SK-N-SH (cell line): Measurements from ENCODE around the gene FOXP2. TPM values are rescaled to one million over a fixed set of nuclear protein-coding genes. Genes with fewer than 3 reads are reported as not detected.

Source experiments
- CTCF ChIA-PET: fragments of 300-600, 350-600 bp; formaldehyde crosslinking; extraction: SDS; loops from one replicate; lab custom pipeline; 2021; lab: Yijun Ruan, JAX
- POLR2A ChIA-PET: fragments of 350-600 bp; sonication (Branson Sonifier 250); formaldehyde crosslinking; extraction: SDS; loops from one replicate; lab custom pipeline; 2020; ENCODE audit warnings: antibody characterized with exemption, inconsistent platforms; lab: Yijun Ruan, JAX
- DNase-seq: peaks from one replicate; pipeline ENCODE4 v3.0.0; 2012
- H2AFZ ChIP-seq: fragments of 200-600 bp; sonication (generic); 2 replicates; pipeline ENCODE4 v1.8.1; 2016; ENCODE audit warnings: antibody characterized with exemption, mild to moderate bottlenecking, low read depth
- H3F3A ChIP-seq: fragments of 200-600 bp; sonication (generic); replicated peaks from 2 replicates; pipeline ENCODE3; 2016; ENCODE audit warnings: antibody characterized with exemption, mild to moderate bottlenecking; ENCODE audit not compliant: insufficient read depth
- H3K27ac ChIP-seq, 2 experiments: fragments of 200-500 bp in 1 of 2; fragments of 200-600 bp in 1 of 2; sonication (Bioruptor generic) in 1 of 2; sonication (generic), shearing (Covaris generic) in 1 of 2; 2 replicates each; pipeline versions ENCODE4 v1.5.1 to v1.6.1; 2014 to 2016; ENCODE audit warnings: low read depth in 2 of 2, inconsistent platforms in 1 of 2, low read length in 1 of 2, mild to moderate bottlenecking in 1 of 2, mixed read lengths in 1 of 2
- H3K27me3 ChIP-seq: fragments of 200-600 bp; sonication (generic), shearing (Covaris generic); 2 replicates; pipeline ENCODE4 v1.6.1; 2016; ENCODE audit warnings: mixed run types; ENCODE audit not compliant: insufficient read depth
- H3K36me3 ChIP-seq, 2 experiments: fragments of 200-500 bp in 1 of 2; fragments of 200-600 bp in 1 of 2; sonication (Bioruptor generic) in 1 of 2; sonication (generic) in 1 of 2; replicated peaks in 1 of 2; 2 replicates each; pipeline versions ENCODE3 to v1.5.1; 2014 to 2016; ENCODE audit warnings: low read length in 1 of 2, mild to moderate bottlenecking in 1 of 2; ENCODE audit not compliant: insufficient read depth in 2 of 2, control insufficient read depth in 1 of 2
- H3K4me1 ChIP-seq, 2 experiments: fragments of 200-500 bp in 1 of 2; fragments of 200-600 bp in 1 of 2; sonication (Bioruptor generic) in 1 of 2; sonication (generic), shearing (Covaris generic) in 1 of 2; 2 replicates each; pipeline versions ENCODE4 v1.5.1 to v1.6.1; 2014 to 2016; ENCODE audit warnings: low read depth in 1 of 2, low read length in 1 of 2, mixed run types in 1 of 2; ENCODE audit not compliant: insufficient read depth in 2 of 2, control insufficient read depth in 1 of 2
- H3K4me2 ChIP-seq: fragments of 200-600 bp; sonication (generic), shearing (Covaris generic); 2 replicates; pipeline ENCODE4 v1.6.1; 2017; ENCODE audit warnings: mixed run types
- H3K4me3 ChIP-seq, 2 experiments: fragments of 200-500 bp in 1 of 2; fragments of 200-600 bp in 1 of 2; sonication (Bioruptor generic) in 1 of 2; sonication (generic), shearing (Covaris generic) in 1 of 2; 2 replicates each; pipeline versions ENCODE4 v1.5.1 to v1.8.1; 2014 to 2016; ENCODE audit warnings: low read depth in 2 of 2, inconsistent platforms in 1 of 2, low read length in 1 of 2, mild to moderate bottlenecking in 1 of 2, mixed read lengths in 1 of 2, moderate library complexity in 1 of 2
- H3K79me2 ChIP-seq: fragments of 200-600 bp; sonication (generic); 2 replicates; pipeline ENCODE4 v1.8.1; 2017; ENCODE audit warnings: mild to moderate bottlenecking; ENCODE audit not compliant: insufficient read depth
- H3K9ac ChIP-seq: fragments of 200-600 bp; sonication (generic); 2 replicates; pipeline ENCODE4 v1.6.1; 2017; ENCODE audit warnings: mixed run types
- H3K9me2 ChIP-seq: fragments of 200-600 bp; sonication (generic); 2 replicates; pipeline ENCODE4 v1.6.1; 2017; ENCODE audit warnings: mixed run types
- H3K9me3 ChIP-seq: fragments of 200-600 bp; sonication (generic); 2 replicates; pipeline ENCODE4 v1.6.1; 2017; ENCODE audit warnings: mixed run types, mild to moderate bottlenecking, moderate library complexity
- H4K20me1 ChIP-seq: fragments of 200-600 bp; sonication (generic); 2 replicates; pipeline ENCODE4 v1.6.1; 2017; ENCODE audit warnings: mild to moderate bottlenecking, mixed run types; ENCODE audit not compliant: insufficient read depth
- ELF1 ChIP-seq: IDR thresholded peaks from 2 replicates; pipeline ENCODE4 v1.4.0; 2012
- EZH2phosphoT487 ChIP-seq: fragments of 200-600 bp; sonication (generic); IDR thresholded peaks from 2 replicates; pipeline ENCODE4 v1.6.1; 2017; ENCODE audit warnings: low read depth, mixed run types, mild to moderate bottlenecking, antibody characterized with exemption, moderate library complexity, borderline replicate concordance
- FOSL2 ChIP-seq: IDR thresholded peaks from 2 replicates; pipeline ENCODE4 v1.4.0; 2012; ENCODE audit warnings: low read depth, mild to moderate bottlenecking, moderate library complexity, borderline replicate concordance
- FOXJ3 ChIP-seq: sonication (generic); formaldehyde crosslinking; IDR thresholded peaks from 2 replicates; pipeline ENCODE4 v1.5.1; 2020; ENCODE audit warnings: mild to moderate bottlenecking, missing genetic modification reagents
- GABPA ChIP-seq: IDR thresholded peaks from 2 replicates; pipeline ENCODE4 v1.4.0; 2012; ENCODE audit warnings: low read depth, mild to moderate bottlenecking
- MEF2A ChIP-seq: IDR thresholded peaks from 2 replicates; pipeline ENCODE4 v1.4.0; 2012; ENCODE audit warnings: low read depth, borderline replicate concordance
- NRF1 ChIP-seq: IDR thresholded peaks from 2 replicates; pipeline ENCODE4 v1.6.1; 2012; ENCODE audit warnings: low read depth, mild to moderate bottlenecking, low read length
- RAD21 ChIP-seq: IDR thresholded peaks from 2 replicates; pipeline ENCODE4 v1.6.1; 2012; ENCODE audit warnings: mild to moderate bottlenecking, low read length
- REST ChIP-seq: IDR thresholded peaks from 2 replicates; pipeline ENCODE4 v1.6.1; 2012; ENCODE audit warnings: mild to moderate bottlenecking, low read depth, low read length, moderate library complexity
- RFX5 ChIP-seq: IDR thresholded peaks from 2 replicates; pipeline ENCODE4 v1.6.1; 2012; ENCODE audit warnings: mild to moderate bottlenecking, improper control_type of control experiment, low read length
- SIN3A ChIP-seq: IDR thresholded peaks from 2 replicates; pipeline ENCODE4 v1.6.1; 2012; ENCODE audit warnings: low read depth, mild to moderate bottlenecking, low read length, moderate library complexity, borderline replicate concordance
- TAF1 ChIP-seq: IDR thresholded peaks from 2 replicates; pipeline ENCODE4 v1.6.1; 2012; ENCODE audit warnings: low read depth, mild to moderate bottlenecking, low read length, moderate library complexity, borderline replicate concordance
- TCF12 ChIP-seq: IDR thresholded peaks from 2 replicates; pipeline ENCODE4 v1.4.0; 2012
- YY1 ChIP-seq: IDR thresholded peaks from 2 replicates; pipeline ENCODE4 v1.4.0; 2012; ENCODE audit warnings: low read depth, mild to moderate bottlenecking
- WGBS: methylation state at CpG from one replicate; pipeline ENCODE4 v1.1.6; 2017; ENCODE audit warnings: low lambda C conversion rate; 5-methylcytosine and 5-hydroxymethylcytosine counted together
- polyA plus RNA-seq, 3 experiments: library from polyadenylated mRNA; depleted of rRNA; stranded (reverse); fragments of >200 nt; gene quantifications; 2 replicates each; pipeline ENCODE4 v1.2.3, GENCODE V29; 2012
- TF ChIP-seq, protein P1 (sequence below): IDR thresholded peaks from 2 replicates; pipeline ENCODE4 v1.4.0; 2012; ENCODE audit warnings: low read depth, borderline replicate concordance
- TF ChIP-seq, protein P2 (sequence below): fragments of 150-350 bp; IDR thresholded peaks from 2 replicates; pipeline ENCODE4 v1.6.1; 2017; ENCODE audit warnings: antibody characterized with exemption, low read length, low read depth, borderline replicate concordance
- TF ChIP-seq, protein P3 (sequence below): fragments of 150-350 bp; IDR thresholded peaks from 2 replicates; pipeline ENCODE4 v1.6.1; 2016; ENCODE audit warnings: mild to moderate bottlenecking, low read depth, low read length
- TF ChIP-seq, protein P4 (sequence below): IDR thresholded peaks from 2 replicates; pipeline ENCODE4; 2012

Gene FOXP2
- polyA plus RNA-seq, 1 of the 3 experiments (the other 2 are of a cell fraction), result not detected

DNA sequence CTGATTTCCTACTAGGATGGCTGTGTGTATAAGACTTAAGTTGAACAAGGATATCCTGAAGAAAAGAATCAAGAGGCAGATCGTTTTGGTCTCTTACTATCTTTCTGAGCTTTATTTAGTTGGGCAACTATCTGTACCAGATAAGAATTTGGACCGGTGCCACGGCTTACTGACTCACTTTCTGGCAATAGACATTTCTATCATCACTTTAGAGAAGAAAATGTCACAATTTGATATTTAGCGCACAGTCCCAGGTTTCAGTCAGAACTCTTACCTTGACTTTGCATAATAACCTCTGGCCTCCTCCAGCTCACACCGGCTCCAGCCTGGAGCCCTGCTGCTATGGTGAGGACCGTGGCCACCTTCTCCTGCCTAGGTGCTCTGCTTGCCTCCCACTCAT, 289.1 kb downstream of the FOXP2 start:
- CTCF ChIA-PET, result interaction anchor here (0.6 kb wide), 1 partner anchor 51 kb away, joined by 3 read pairs; no protein-coding TSS in a partner anchor
- Histone ChIP-seq H3F3A (no peaks in the 10 kb centered on the region), H3K27me3 (0 out of 2 replicates have a peak, but pooled peaks cover 1% of the 10 kb centered on the region), H3K4me3 (no peak overlapping the region), H3K79me2 (no peaks in the 10 kb centered on the region), H3K9me2 (no peaks in the 10 kb centered on the region), H3K9ac (no peak overlapping the region), H3K27ac (no peak overlapping the region), H2AFZ (no peak overlapping the region), H3K4me1 (no peaks in the 10 kb centered on the region), H4K20me1 (no peaks in the 10 kb centered on the region), H3K36me3 (no peaks in the 10 kb centered on the region), H3K9me3 (no peaks in the 10 kb centered on the region), H3K4me2 (no peak overlapping the region)
- WGBS, result 18% methylated on average over 6 of the region's 6 CpGs
- DNase-seq, result no peak
- POLR2A ChIA-PET, result no interaction called here
- TF ChIP-seq, protein P1, sequence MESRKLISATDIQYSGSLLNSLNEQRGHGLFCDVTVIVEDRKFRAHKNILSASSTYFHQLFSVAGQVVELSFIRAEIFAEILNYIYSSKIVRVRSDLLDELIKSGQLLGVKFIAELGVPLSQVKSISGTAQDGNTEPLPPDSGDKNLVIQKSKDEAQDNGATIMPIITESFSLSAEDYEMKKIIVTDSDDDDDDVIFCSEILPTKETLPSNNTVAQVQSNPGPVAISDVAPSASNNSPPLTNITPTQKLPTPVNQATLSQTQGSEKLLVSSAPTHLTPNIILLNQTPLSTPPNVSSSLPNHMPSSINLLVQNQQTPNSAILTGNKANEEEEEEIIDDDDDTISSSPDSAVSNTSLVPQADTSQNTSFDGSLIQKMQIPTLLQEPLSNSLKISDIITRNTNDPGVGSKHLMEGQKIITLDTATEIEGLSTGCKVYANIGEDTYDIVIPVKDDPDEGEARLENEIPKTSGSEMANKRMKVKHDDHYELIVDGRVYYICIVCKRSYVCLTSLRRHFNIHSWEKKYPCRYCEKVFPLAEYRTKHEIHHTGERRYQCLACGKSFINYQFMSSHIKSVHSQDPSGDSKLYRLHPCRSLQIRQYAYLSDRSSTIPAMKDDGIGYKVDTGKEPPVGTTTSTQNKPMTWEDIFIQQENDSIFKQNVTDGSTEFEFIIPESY, result no peak
- no peak for TF ChIP-seq ELF1
- TF ChIP-seq SIN3A, result no peak
- TF ChIP-seq, protein P2, sequence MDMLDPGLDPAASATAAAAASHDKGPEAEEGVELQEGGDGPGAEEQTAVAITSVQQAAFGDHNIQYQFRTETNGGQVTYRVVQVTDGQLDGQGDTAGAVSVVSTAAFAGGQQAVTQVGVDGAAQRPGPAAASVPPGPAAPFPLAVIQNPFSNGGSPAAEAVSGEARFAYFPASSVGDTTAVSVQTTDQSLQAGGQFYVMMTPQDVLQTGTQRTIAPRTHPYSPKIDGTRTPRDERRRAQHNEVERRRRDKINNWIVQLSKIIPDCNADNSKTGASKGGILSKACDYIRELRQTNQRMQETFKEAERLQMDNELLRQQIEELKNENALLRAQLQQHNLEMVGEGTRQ, result no peak
- TF ChIP-seq YY1, result no peak
- no peak for TF ChIP-seq RAD21
- TF ChIP-seq TCF12, result no peak
- no peak for TF ChIP-seq GABPA
- no peak for TF ChIP-seq RFX5
- no peak for TF ChIP-seq MEF2A
- TF ChIP-seq TAF1, result no peak

GRCh38 chr7:114708646-114709045, 294.0 kb downstream of the FOXP2 start:
- Histone ChIP-seq H2AFZ (no peak overlapping the region), H3F3A (no peaks in the 10 kb centered on the region), H3K9me2 (no peaks in the 10 kb centered on the region), H3K4me2 (no peak overlapping the region), H4K20me1 (no peaks in the 10 kb centered on the region), H3K4me1 (no peaks in the 10 kb centered on the region), H3K4me3 (no peak overlapping the region), H3K27me3 (0 out of 2 replicates have a peak, but pooled peaks cover 4% of the 10 kb centered on the region), H3K27ac (no peak overlapping the region), H3K36me3 (no peaks in the 10 kb centered on the region), H3K79me2 (no peaks in the 10 kb centered on the region), H3K9ac (no peak overlapping the region), H3K9me3 (no peaks in the 10 kb centered on the region)
- ChIA-PET POLR2A (no interaction called here), CTCF (no interaction called here)
- WGBS, result 6% methylated on average over 6 of the region's 6 CpGs
- no peak for DNase-seq
- TF ChIP-seq FOXJ3 (CRISPR knock-in tag) (no peak), GABPA (no peak), EZH2phosphoT487 (no peak), YY1 (no peak), NRF1 (no peak), REST (no peak), FOSL2 (no peak)
- TF ChIP-seq, protein P3, sequence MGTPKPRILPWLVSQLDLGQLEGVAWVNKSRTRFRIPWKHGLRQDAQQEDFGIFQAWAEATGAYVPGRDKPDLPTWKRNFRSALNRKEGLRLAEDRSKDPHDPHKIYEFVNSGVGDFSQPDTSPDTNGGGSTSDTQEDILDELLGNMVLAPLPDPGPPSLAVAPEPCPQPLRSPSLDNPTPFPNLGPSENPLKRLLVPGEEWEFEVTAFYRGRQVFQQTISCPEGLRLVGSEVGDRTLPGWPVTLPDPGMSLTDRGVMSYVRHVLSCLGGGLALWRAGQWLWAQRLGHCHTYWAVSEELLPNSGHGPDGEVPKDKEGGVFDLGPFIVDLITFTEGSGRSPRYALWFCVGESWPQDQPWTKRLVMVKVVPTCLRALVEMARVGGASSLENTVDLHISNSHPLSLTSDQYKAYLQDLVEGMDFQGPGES, result no peak
- TF ChIP-seq, protein P4, sequence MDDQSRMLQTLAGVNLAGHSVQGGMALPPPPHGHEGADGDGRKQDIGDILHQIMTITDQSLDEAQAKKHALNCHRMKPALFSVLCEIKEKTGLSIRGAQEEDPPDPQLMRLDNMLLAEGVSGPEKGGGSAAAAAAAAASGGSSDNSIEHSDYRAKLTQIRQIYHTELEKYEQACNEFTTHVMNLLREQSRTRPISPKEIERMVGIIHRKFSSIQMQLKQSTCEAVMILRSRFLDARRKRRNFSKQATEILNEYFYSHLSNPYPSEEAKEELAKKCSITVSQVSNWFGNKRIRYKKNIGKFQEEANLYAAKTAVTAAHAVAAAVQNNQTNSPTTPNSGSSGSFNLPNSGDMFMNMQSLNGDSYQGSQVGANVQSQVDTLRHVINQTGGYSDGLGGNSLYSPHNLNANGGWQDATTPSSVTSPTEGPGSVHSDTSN, result no peak
